AG09309 (cell line): Measurements from ENCODE around the gene LRRC26.

ENCODE experiments used
- DNase-seq: peaks from one replicate; pipeline ENCODE4 v3.0.0-alpha.2; 2010; ENCODE audit warnings: low read depth
- H3K4me3 ChIP-seq: 2 replicates; pipeline ENCODE4 v1.5.1; 2011; ENCODE audit warnings: mild to moderate bottlenecking, low read depth, low read length, moderate library complexity; ENCODE audit not compliant: control insufficient read depth
- CTCF ChIP-seq: IDR thresholded peaks from 2 replicates; pipeline ENCODE4 v1.5.1; 2011; ENCODE audit warnings: mild to moderate bottlenecking, low read depth, low read length, inconsistent platforms; ENCODE audit not compliant: insufficient read depth, control insufficient read depth; ENCODE audit errors: missing control alignments

The LRRC26 gene

GRCh38 chr9:137178201-137178938, 8.5 kb upstream of the LRRC26 start:
- no peak for TF ChIP-seq CTCF
- no peak for DNase-seq

DNA sequence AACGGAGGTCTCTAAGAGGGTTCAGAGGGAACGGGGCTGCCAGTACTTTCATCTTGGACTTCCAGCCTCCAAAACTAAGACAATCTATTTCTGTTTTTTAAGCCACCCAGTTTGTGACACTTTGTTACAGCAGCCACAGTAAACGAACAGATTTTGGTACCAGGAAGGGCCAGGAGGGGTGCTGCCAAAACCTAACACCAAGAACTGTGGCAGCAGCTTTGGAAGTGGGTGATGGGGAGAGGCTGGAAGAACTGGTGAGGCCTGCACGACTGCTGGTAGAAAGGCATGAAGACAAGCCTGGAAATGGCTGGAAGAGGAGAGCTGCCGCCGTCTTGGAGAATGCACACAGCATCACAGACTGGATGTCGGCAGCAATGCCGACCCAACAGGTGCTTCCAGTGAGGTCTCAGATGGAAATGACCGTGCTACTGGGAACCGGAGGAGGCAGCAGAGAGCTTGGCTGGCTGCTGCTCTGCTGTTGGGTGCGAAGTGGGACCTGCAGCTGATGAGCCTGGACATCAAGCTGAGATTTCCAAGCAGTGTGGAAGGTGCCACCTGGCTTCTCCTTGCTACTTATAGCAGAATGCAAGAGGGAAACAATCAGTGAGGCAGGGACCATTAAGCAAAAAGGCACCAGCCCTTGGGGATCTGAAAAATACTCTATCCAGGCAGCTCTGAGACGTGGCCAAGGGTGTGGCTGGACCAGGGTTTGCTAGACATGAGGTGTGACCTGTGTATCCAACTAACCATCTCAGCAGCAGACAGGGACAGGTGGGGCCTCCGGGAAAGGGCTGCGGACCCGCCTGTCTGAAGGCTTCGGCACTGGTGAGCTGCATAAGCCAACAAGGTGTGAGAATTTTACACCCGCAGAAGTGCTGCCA, 6.7 kb upstream of the LRRC26 start:
- peak; percentile 77 for TF ChIP-seq CTCF
- DNase-seq = no peak
- H3K4me3 ChIP-seq = no peak overlapping the region

More at GRCh38 chr9:137178201-137178938, 8.5 kb upstream of the LRRC26 start:
- no peak overlapping the region for H3K4me3 ChIP-seq

DNA sequence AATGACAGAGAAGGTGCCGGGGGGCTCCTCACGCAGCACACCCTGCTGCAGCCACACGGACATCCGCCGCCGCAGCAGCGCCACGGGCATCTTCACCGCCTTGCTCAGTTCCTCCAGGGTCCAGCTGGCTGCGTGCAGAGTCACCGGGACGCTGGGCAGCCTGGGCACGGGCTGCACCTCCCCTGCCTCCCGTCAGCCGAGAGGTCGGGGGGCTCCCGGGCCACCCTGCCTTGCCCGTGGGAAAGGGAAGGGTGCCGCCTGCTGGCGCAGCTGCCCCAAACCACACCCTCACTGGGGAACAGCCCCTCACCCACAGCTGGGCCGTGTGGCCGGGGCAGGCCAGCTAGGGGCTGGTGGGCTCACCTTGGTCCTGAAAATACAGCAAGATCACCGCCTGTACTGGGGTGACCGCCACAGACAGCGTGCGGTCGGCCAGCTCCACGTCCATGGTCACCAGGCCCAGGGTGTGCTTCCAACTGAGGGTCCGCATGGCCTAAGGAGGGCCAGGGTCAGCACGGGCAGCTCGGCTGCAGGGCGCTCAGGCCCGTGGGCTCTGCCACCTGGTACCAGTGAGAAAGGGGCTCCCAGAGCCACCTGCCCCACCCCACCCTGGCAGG, 5.6 kb upstream of the LRRC26 start:
- TF ChIP-seq CTCF = peak; percentile 28
- DNase-seq = no peak
- no peak overlapping the region for H3K4me3 ChIP-seq

DNA sequence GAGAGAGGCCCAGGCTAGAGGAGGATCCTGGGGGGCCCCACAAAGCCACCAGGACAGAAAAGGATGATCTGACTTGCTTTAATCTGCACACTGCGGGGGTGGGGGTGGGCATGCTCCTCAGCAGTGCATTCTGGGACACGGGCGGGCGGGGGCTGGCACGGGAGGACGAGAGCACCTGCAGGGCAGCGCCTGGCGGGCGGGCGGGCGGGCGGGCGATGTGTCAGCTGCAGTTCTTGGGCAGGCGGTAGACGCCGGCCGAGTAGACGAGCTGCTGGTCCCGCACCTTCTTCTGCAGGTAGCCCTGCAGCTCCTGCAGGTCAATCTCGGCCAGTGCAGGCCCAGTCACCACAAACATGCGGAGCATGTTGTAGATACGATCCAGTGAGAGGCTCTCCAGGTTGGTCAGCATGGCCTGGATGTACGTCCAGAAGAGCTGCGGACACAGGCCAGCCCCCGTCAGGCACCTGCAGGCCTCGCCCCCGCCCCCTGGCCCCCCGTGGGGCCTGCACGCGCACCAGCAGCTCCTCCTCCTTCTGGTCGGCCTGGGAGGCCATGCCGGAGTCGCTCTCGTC, 5.0 kb upstream of the LRRC26 start:
- no peak for TF ChIP-seq CTCF
- no peak overlapping the region for H3K4me3 ChIP-seq
- DNase-seq = no peak

GRCh38 chr9:137173796-137174664, 4.2 kb upstream of the LRRC26 start:
- no peak overlapping the region for H3K4me3 ChIP-seq

More at GRCh38 chr9:137173796-137174664, 4.2 kb upstream of the LRRC26 start:
- DNase-seq = no peak
- no peak for TF ChIP-seq CTCF
